NB4 (cell line): Measurements from ENCODE around the gene NATD1.

ENCODE experiments used
- MAX ChIP-seq: IDR thresholded peaks from 2 replicates; pipeline ENCODE4 v1.6.1; 2011; ENCODE audit warnings: low read depth, low read length
- MYC ChIP-seq: IDR thresholded peaks from 2 replicates; pipeline ENCODE4 v1.6.1; 2011; ENCODE audit warnings: low read depth, low read length
- POLR2A ChIP-seq: IDR thresholded peaks from 2 replicates; pipeline ENCODE4 v1.6.1; 2011; ENCODE audit warnings: mild to moderate bottlenecking; ENCODE audit not compliant: insufficient read length; ENCODE audit errors: extremely low read depth
- TF ChIP-seq, protein P1 (sequence below): IDR thresholded peaks from one replicate; pipeline ENCODE4 v1.5.1; 2012; ENCODE audit warnings: low read depth, low read length

- TF ChIP-seq, protein P1, sequence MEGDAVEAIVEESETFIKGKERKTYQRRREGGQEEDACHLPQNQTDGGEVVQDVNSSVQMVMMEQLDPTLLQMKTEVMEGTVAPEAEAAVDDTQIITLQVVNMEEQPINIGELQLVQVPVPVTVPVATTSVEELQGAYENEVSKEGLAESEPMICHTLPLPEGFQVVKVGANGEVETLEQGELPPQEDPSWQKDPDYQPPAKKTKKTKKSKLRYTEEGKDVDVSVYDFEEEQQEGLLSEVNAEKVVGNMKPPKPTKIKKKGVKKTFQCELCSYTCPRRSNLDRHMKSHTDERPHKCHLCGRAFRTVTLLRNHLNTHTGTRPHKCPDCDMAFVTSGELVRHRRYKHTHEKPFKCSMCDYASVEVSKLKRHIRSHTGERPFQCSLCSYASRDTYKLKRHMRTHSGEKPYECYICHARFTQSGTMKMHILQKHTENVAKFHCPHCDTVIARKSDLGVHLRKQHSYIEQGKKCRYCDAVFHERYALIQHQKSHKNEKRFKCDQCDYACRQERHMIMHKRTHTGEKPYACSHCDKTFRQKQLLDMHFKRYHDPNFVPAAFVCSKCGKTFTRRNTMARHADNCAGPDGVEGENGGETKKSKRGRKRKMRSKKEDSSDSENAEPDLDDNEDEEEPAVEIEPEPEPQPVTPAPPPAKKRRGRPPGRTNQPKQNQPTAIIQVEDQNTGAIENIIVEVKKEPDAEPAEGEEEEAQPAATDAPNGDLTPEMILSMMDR, result no peak
- TF ChIP-seq POLR2A (no peak), MYC (no peak), MAX (no peak)
Observed at GRCh38 chr17:21288571-21289017, 35.4 kb upstream of the NATD1 start.
